NK-92 treated with Interleukin-12 subunit alpha and Interleukin-12 subunit beta, amount 100 ng/mL, for 24 hours (cell line): Measurements from ENCODE around the gene GRK2.
"Not testable (repeated sequence)": the region's sequence is repeated elsewhere in the genome, so short reads cannot be mapped to it uniquely, and the experiment has no call there.

Source experiments
- DNase-seq: peaks from one replicate; lab custom pipeline; 2025; lab: John Stamatoyannopoulos, UW

GRK2 gene

GRCh38 chr11:67312187-67313021, 46.1 kb downstream of the GRK2 start:
- DNase-seq: no peak

- DNase-seq: no peak
Measured at GRCh38 chr11:67313125-67313890, 47.0 kb downstream of the GRK2 start.

- DNase-seq: no peak
Measured at GRCh38 chr11:67314218-67314617, 47.9 kb downstream of the GRK2 start.

- DNase-seq: no peak
Measured at GRCh38 chr11:67315325-67315909, 49.1 kb downstream of the GRK2 start.

- DNase-seq: no peak
Measured at GRCh38 chr11:67316882-67317204, 50.6 kb downstream of the GRK2 start.

GRCh38 chr11:67317205-67317887, 51.1 kb downstream of the GRK2 start:
- DNase-seq: peak; percentile 97

GRCh38 chr11:67317888-67318555, 51.7 kb downstream of the GRK2 start:
- no peak for DNase-seq

- DNase-seq: not testable (repeated sequence)
Measured at GRCh38 chr11:67318876-67319275, 52.6 kb downstream of the GRK2 start.

- DNase-seq: no peak
Measured at GRCh38 chr11:67320011-67320410, 53.7 kb downstream of the GRK2 start.

GRCh38 chr11:67320691-67321090, 54.4 kb downstream of the GRK2 start:
- no peak for DNase-seq

- DNase-seq: no peak
Measured at GRCh38 chr11:67321313-67321871, 55.1 kb downstream of the GRK2 start.

GRCh38 chr11:67322049-67322448, 55.8 kb downstream of the GRK2 start:
- no peak for DNase-seq

GRCh38 chr11:67323526-67323925, 57.3 kb downstream of the GRK2 start:
- no peak for DNase-seq

GRCh38 chr11:67332081-67332691, 65.9 kb downstream of the GRK2 start:
- no peak for DNase-seq
